ENCODE measurements around the gene PPT1. TPM values are rescaled to one million over a fixed set of nuclear protein-coding genes. Genes with fewer than 3 reads are reported as not detected.

Gene PPT1
- total and polyA plus RNA-seq, 8 donors, result 3.5 to 79.9 (median 33.3) TPM

DNA sequence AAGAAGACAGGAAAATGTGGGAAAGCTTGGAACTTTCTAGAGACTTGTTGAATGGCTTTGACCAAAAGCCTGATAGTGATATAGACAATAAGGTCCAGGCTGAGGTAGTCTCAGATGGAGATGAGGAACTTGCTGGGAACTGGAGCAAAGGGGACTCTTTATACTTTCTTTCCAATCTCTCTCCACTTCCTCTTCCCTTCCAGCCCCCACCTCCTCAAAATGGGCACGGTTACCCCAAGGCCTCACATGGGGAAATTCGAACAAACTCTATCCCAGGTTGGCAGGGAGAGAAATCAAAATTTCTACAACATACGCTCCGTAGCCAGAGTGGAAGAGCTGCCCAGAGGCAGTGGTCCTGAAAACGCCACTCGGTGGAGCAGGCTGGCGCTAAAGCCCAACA lies 15.2 kb downstream of the PPT1 start:
- intact Hi-C loops (cut with DNase I; ENCODE audit: low total_unique reads), result no loop called here
- Histone ChIP-seq H3K4me3 (no peak overlapping the region), H3K9me3 (no peaks in the 10 kb centered on the region), H3K4me1 (peaks cover 0 to 32% (median 0%) of the 10 kb centered on the region in 4 donors), H3K27ac (no peak overlapping the region), H3K27me3 (no peaks in the 10 kb centered on the region), H3K36me3 (peaks cover 11 to 78% (median 60%) of the 10 kb centered on the region in 4 donors)
- TF ChIP-seq POLR2AphosphoS5 (IDR thresholded peaks at IDR 0.05) (no peak), POLR2A (IDR thresholded peaks at IDR 0.05) (no peak), EP300 (IDR thresholded peaks at IDR 0.05) (no peak)
- TF ChIP-seq, protein P1, sequence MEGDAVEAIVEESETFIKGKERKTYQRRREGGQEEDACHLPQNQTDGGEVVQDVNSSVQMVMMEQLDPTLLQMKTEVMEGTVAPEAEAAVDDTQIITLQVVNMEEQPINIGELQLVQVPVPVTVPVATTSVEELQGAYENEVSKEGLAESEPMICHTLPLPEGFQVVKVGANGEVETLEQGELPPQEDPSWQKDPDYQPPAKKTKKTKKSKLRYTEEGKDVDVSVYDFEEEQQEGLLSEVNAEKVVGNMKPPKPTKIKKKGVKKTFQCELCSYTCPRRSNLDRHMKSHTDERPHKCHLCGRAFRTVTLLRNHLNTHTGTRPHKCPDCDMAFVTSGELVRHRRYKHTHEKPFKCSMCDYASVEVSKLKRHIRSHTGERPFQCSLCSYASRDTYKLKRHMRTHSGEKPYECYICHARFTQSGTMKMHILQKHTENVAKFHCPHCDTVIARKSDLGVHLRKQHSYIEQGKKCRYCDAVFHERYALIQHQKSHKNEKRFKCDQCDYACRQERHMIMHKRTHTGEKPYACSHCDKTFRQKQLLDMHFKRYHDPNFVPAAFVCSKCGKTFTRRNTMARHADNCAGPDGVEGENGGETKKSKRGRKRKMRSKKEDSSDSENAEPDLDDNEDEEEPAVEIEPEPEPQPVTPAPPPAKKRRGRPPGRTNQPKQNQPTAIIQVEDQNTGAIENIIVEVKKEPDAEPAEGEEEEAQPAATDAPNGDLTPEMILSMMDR (IDR thresholded peaks at IDR 0.05), result no peak
- no peak for DNase-seq
- WGBS, 5 donors, result 68 to 78% (median 77%) methylated on average over 7 of the region's 7 CpGs

DNA sequence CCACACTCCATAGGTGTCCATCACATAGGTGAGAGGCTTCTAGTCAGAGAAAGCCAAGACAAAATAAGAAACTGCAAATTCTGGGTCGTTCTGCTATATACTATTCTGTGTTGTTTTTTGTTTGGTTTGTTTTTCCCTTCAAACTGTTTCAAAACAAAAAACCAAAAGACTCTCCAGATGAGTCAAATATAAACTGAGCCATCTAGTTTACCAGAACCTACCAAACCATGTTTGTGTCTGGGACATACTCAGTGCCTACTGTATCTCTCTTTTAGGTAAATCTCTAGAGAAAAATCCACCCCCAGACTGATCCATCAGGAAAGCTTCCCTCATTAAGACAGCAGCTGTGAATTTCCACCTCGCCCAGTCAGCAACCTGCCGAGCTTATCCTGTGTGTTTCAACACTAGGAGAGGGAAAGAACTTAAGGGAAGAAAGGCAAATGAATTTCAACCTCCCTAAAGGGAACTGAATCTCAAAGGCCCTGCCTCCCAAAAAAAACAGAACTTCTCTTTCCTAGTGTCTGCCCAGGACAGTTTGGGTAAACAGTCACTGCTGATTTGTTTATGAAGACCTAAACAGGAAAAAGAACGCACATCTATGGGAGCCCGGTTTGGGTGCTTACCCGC lies 17.2 kb downstream of the PPT1 start:
- 69 to 83% (median 82%) methylated on average over 6 of the region's 6 CpGs for WGBS, 5 donors
- intact Hi-C loops (cut with DNase I; ENCODE audit: low total_unique reads), result no loop called here
- DNase-seq, result no peak
- peaks cover 0 to 38% (median 0%) of the 10 kb centered on the region in 4 donors for H3K4me1 ChIP-seq
- peak overlapping the region in 1 of 5 donors; percentile 52 for H3K27ac ChIP-seq
- H3K27me3 ChIP-seq, result no peaks in the 10 kb centered on the region
- TF ChIP-seq, protein P1 (IDR thresholded peaks at IDR 0.05), result no peak
- TF ChIP-seq EP300 (IDR thresholded peaks at IDR 0.05) (no peak), POLR2A (IDR thresholded peaks at IDR 0.05) (no peak), POLR2AphosphoS5 (IDR thresholded peaks at IDR 0.05) (no peak)
- H3K36me3 ChIP-seq, result peaks cover 11 to 82% (median 62%) of the 10 kb centered on the region in 4 donors
- H3K4me3 ChIP-seq, result no peak overlapping the region
- H3K9me3 ChIP-seq, result no peaks in the 10 kb centered on the region

DNA sequence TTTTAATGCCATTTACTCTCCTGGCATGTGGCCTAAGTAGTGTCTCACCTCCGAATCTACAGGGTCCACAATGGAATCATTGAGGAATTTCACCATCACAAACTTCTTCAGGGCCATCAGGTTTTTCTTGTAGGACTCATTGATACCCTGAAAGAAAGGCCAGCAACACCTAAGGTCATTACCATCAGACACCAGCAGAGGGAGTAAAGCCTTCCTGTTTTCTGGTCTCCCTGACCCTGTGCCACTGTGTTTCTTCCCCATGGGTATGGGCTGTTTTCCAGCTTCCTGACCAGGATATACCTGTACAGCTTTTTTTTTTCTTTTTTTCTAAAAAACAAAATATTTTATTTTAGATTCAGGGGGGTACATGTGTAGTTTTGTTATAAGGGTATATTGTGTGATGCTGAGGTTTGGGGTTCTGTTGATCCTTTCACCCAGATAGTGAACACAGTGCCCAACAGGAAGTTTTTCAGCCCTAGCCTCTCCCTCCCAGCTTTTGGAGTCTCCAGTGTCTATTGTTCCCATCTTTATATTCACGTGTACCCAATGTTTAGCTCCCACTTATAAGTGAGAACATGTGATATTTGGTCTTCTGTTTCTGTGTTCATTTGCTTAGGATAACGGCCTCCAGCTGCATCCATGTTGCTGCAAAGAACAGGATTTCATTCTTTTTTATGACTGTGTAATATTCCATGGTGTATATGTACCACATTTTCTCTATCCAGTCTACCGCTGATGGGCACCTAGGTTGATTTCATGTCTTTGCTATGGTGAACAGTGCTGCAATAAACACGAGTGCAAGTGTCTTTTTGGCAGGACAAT lies 18.3 kb downstream of the PPT1 start:
- peak; percentile 48 to 78 for DNase-seq
- Histone ChIP-seq H3K36me3 (peaks cover 11 to 86% (median 67%) of the 10 kb centered on the region in 4 donors), H3K27me3 (no peaks in the 10 kb centered on the region), H3K9me3 (no peaks in the 10 kb centered on the region), H3K27ac (peak overlapping the region in 1 of 5 donors; percentile 52), H3K4me1 (peaks cover 0 to 31% (median 0%) of the 10 kb centered on the region in 4 donors), H3K4me3 (no peak overlapping the region)
- 79 to 92% (median 87%) methylated on average over 5 of the region's 5 CpGs for WGBS, 5 donors
- intact Hi-C loops (cut with DNase I; ENCODE audit: low total_unique reads), result no loop called here
- no peak for TF ChIP-seq EP300 (IDR thresholded peaks at IDR 0.05)
- TF ChIP-seq, protein P1 (IDR thresholded peaks at IDR 0.05), result peak in 4 of 7 experiments; percentile 43 to 68 (median 60)

DNA sequence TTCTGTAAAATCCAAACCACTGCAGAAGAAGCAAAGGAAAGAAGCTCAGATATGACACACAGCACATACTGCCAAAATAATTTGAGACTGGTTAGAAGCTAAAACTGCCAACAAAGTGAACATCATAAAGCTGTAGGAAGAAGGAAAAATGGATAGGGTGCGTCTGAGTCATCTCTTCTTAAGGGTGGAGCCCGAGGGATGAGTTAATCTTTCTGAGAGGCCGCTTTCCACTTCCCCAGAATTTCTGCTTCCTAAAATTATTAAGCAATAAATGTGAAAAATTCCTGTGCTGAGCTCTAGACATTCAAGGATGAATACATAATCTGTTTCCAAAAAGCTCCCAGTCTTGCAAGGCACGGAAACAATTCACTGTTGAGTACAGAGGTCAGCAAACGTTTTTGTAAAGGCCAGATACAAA lies 20.1 kb downstream of the PPT1 start:
- H3K4me3 ChIP-seq, result no peak overlapping the region
- H3K27ac ChIP-seq, result peak overlapping the region in 4 of 5 donors; percentile 40 to 63 (median 50)
- peaks cover 15 to 86% (median 74%) of the 10 kb centered on the region in 4 donors for H3K36me3 ChIP-seq
- TF ChIP-seq, protein P1 (IDR thresholded peaks at IDR 0.05), result no peak
- TF ChIP-seq POLR2A (IDR thresholded peaks at IDR 0.05) (no peak), EP300 (IDR thresholded peaks at IDR 0.05) (no peak), POLR2AphosphoS5 (IDR thresholded peaks at IDR 0.05) (no peak)
- peak in 1 of 2 donors; percentile 9 for DNase-seq
- intact Hi-C loops (cut with DNase I; ENCODE audit: low total_unique reads), result no loop called here
- H3K4me1 ChIP-seq, result peaks cover 0 to 31% (median 0%) of the 10 kb centered on the region in 4 donors
- 51 to 73% (median 62%) methylated on average over 5 of the region's 5 CpGs for WGBS, 5 donors
- H3K27me3 ChIP-seq, result no peaks in the 10 kb centered on the region
- no peaks in the 10 kb centered on the region for H3K9me3 ChIP-seq

Data from stomach (tissue), 9 donors.